CD4-positive, alpha-beta T cell treated with Interleukin-2 at 100 ng/mL for 4 hours (primary cell): Measurements from ENCODE around the gene ZBTB6.
A peak's percentile ranks its signal among the peaks of the same experiment; 100 is the strongest.

Source experiments
- DNase-seq: peaks from one replicate; pipeline ENCODE4 v3.0.0-alpha.2; 2020; ENCODE audit warnings: low spot score

Gene ZBTB6, protein sequence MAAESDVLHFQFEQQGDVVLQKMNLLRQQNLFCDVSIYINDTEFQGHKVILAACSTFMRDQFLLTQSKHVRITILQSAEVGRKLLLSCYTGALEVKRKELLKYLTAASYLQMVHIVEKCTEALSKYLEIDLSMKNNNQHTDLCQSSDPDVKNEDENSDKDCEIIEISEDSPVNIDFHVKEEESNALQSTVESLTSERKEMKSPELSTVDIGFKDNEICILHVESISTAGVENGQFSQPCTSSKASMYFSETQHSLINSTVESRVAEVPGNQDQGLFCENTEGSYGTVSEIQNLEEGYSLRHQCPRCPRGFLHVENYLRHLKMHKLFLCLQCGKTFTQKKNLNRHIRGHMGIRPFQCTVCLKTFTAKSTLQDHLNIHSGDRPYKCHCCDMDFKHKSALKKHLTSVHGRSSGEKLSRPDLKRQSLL

DNA sequence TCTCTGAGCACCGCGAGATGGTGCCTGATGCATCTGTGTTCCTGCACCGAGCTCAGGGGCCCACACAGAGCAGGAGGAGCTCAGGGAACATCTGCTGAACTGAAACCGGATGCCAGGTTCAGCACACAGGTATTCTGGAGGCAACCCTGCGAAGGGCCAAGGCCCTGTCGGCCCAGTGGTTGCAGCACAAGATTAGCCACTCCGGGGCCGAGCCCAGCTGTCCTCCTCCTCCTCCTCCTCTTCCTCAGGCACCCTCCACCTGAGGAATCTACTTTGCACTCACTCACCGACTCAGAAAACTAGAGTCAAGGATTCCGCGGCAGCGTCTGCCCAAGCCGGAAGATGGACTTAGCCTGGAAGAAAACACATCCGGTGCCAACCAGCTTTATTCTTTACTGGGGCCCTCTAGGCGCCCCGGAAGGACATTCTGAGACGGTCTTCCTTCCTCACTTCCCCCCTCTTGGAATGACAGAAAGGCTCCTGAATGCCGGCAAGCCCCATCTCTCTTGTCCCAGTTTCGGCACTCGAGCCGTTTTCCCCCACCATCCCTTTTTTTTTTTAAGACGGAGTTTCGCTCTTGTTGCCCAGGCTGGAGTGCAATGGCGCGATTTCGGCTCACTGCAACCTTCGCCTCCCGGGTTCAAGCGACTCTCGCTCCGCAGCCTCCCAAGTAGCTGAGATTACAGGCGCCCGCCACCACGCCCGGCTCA, at the start of gene ZBTB6:
TSS of gene ZBTB6 (minus strand) at position 360 of the 710 bp plus-strand sequence. CDS start 1,251 bp downstream, outside the sequence.
- DNase-seq, result peak; percentile 74

DNA sequence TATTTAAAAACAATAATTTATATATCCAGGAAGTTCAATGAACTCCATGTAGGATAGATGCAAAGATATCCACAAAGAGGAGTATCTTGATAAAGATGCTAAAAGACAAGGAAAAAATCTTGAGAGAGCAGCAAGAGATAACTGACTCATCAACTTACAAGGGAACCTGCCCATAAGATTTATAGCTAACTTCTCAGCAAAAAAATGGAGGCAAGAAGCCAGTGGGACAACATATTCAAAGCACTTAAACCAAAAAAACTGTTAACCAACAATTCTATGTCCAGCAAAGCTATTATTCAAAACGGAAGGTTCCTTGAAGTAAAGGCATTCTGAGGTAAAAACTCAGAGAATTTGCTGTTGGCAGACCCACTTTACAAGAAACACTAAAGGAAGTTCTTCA, 48.0 kb upstream of the ZBTB6 start:
- no peak for DNase-seq

DNA sequence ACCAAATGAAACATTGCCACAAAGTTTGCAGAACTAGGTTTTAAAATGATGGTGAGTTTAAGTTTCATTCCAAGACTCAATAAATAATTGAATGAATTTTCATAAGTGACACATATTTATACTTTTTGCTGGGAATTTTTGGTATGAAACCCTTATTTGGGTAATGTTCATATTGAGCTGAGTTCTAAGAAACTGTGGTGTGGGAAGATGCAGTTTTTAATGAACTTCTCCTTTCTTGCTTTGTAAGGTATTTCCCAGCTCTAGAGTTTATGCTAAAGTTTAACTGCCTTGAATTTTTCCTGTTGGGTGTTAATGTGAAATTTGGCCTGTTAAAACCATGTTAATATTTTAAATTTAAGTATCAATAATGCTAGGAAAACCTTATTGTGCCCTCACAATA, 42.8 kb upstream of the ZBTB6 start:
- no peak for DNase-seq

DNA sequence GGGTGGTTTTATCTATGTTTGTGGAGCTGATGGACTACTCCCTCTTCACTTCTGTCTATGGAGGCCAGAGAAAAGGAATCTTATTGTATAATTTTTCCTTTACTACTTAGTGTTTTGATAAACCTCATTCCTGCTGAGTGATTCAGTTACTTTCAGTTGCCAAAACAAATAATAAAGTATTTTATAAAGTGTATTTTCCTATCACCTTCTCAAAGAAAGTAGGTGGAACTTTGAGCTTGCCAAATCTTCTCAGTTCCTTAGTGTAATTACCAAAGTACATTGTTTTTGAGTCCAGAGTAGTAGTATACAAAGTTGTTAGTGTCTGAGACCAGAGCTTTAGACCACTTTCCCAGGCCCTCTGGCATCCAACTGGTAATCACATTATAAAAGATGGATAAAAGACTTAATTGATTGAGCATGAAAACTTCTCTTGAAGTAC, 41.1 kb upstream of the ZBTB6 start:
- DNase-seq, result no peak

DNA sequence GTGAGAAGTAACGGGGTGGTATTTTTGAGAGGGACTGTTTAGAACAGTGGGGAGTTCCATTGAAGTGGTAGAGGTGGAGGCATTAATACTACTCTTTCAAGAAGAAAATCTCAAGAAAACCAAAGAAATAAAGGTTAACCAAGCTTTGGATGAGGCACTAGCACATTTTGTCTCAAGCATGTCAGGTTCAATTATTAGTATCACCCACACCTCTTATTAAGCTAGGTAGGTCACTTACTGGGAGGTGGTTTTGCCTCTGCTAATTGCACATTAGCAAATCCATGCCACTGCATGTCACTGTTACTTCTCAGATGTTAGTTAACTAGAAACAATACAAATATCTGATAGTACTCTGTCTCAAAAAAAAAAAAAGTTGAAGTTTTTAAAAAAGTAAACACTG, 37.9 kb upstream of the ZBTB6 start:
- no peak for DNase-seq

DNA sequence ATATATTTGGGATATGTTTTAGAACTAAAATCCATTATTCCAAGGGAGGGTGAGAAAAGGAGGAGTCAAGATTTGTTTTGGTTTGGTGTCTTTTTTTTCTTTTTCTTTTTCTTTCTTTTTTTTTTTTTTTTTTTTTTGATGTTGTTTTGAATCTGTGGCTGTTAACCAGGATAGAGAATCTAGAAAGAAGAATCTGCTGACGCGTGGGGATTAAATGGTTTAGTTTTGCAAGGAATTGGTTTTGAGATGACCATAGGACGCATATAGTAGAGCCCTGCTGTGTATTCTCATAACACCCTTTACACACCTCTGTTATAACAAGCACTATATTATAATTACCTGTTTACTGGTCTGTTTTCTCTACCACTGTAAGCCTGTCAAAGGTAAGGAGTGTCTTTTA, 37.1 kb upstream of the ZBTB6 start:
- no peak for DNase-seq

DNA sequence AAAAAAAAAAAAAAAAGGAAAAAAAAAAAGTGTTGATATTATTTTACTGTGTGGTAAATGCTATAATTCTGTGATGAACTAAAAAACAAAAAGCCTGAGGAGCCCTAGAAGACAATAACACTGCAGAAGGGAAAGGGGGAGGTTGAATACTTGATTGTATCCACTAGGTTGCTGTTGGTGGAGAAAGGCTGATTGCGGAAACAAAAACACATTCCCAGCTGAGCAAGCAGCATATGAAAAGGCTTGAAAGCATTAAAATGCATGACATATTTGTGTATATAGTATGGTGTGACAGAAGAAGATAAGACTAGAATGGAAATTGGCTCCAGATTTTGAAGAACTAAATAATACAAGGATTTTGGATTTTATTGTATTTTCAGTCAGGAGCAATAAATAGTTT, 36.6 kb upstream of the ZBTB6 start:
- no peak for DNase-seq

DNA sequence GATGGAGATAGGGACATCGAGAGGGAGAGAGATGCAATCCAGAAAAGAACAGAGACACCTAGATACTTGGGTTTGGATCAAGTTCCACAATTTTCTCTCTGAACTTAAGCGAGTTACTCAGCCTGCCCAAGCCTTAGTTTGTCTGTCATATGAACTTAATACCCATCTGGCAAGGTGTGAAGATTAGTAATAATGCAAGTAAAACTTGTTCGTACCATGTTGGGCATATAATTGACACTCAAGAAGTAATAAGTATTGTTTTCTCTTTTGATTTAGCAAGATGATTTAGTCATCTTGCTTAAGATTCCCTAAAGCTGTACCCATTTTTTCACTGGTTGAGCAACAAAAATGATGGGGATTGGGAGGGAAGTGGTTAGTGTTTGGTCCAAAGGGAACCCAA, 35.2 kb upstream of the ZBTB6 start:
- DNase-seq, result no peak

DNA sequence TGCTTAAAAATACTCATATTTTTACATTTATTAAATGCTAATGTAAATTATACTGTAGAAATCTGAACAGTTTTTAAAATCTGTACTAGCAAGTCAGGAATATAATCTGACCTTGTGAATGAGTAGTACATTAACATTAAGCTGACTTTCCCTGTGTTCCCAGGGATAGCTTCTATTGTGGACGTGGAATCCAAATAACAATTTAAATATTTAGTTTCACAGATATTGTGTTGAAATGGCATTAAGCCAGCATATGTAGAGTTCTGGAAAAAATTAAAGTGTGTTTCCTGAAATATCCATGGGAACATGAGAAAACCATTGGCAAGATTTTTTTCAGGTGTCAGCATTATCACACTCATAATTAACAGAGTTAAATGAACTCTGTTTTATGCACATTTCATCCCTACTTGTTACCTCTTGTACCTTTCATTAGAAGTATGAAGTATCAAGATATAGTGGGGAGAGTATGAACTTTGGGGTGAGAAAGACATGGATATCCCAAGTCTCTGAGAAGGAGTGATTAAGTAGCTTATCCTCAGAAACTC, 33.4 kb upstream of the ZBTB6 start:
- DNase-seq, result no peak

DNA sequence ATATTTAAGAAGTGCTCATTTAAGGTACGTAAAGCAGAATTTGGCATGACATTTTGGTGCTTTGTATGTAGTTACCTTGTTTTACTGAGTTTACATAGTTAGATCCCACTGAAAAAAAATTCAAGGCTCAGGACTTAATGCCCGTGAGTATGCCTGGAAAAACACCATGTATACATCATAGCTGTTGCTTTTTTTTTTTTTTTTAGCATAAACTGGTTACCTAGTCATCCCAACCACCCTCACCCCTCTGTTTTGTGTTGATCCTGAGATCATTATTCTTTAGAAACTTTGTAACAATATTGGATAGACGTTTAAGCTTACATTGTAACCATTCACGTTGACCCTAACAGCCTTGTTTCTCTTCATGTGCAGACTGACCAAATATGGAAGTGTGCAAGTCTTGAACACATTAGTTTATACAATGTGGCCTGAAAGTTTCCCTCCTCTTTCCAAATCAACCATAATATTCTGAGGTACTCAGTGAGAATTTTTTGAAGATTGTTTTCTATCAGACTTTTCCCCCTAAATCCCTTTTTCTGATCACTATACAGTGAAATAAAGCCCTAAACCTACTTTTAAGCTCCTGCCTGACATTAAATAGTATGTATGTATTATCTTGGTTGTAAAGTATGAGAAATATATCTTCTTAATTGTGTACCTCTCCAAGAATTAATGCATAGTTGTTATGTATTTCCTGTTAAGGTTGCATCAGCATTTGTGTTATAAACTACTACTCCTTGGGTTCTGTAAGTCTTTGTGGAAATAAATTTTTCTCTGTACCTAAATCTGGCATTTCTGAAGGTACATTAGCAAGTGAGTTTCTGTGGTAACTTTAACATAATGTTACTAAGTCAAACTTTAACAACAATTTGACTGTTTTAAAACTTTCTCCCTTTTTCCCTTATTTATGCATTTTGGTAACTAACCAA, 32.1 kb upstream of the ZBTB6 start:
- DNase-seq, result no peak

DNA sequence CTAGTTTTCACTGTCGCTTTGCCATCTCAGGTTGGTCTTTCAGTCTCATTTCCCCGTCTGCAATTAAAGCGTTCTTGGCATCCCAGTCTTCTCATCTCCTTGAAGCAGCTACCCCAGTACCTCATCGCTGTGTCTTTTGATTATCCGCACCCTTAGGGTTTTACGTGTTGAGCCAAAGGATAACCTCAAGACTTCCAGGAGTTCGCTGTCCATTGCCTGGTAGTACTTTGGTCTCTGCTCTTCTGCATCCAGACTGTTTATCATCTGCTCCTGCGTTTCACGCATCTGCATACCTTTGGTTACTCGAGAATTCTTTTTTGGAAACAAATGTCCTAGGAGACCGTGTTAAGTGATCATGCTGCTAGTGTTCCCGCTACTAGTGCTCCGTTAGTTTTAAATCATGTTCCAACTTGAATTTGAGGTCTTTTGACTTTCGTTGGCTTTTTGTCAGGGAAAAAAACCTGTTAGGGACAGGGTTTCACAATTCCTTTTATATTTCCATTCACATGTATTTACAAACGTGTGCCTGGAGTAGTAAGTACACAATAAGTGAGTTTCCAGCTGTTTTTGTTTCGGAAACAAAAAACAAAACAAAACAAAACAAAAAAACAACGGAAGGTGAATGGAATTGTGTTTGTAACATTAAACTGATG, 28.6 kb upstream of the ZBTB6 start:
- DNase-seq, result no peak

DNA sequence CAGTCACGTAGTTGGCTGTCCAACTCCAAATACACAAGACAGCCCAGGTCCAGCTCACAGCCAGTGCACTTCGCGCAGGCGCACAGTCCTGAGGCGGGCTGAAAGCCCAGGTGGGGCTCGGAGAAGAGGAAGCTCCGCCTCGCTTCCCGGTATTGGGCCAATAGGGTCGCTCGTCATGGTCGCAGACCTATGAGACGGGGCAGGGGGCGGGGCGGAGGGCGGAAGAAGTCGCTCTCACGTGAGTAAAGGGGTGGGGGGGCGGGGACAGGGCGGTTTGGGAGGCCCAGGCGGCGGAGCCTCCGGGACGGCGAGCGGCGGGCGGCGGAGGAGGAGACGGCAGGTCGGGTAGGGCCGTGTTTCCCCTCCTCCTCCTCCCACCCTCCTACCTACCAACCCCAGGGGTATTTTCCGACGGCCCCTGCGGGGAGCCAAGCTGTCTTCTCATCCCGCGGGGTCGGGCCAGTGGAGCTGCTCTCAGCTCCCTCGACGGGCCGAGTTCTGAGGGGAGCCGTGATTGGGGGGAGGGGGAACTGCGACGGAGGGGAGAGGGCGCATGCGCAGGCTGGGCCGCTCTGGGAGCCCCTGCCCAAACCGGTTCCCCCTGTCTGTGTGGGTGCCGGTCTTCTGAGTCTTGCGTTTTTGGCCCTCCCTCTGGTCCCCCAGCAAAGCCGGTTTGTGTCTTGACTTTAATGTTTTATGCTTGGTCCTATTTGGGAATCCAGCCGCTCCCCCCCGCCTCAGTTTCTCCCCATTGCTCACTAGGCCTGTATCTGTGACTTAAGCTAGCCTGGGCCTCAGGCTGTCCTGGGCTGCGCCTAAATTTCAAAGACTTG, 27.8 kb upstream of the ZBTB6 start, which contains the start of gene RABGAP1:
TSS of gene RABGAP1 (plus strand) at position 272 of the 833 bp plus-strand sequence. CDS start 16,040 bp downstream, outside the sequence.
- DNase-seq, result peak; percentile 98

DNA sequence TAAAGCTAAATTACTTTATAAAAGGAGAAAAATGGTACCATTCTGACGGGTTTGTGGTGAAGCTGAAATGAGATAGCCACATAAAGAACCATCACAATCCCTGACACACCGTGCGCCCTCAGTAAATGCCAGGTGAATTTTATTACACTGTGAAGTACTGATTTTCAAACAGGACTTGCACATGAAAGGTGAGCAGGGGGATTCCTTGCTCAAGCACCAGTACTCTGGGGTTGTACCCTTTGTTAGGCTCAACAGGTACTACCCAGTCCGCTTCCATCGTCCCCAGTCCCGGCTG, 27.3 kb upstream of the ZBTB6 start:
- no peak for DNase-seq

DNA sequence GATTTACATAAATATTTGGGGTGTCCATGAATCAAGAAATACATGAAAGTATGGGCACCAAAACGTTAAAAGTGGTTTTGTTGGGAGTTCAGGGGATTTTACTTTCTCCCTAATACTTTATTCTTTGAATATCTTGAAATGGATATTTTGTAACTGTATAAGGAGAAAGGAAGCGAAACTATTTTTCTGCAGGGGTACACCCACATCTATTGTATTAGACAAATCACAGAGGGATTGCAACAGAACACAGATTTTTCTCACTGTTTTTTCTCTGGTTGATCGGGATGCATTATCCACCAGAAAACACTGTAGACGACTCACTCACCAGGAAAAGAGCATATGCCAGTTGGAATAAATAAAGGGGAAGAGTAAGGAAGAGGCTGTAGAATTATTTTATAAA, 26.5 kb upstream of the ZBTB6 start:
- DNase-seq, result no peak

DNA sequence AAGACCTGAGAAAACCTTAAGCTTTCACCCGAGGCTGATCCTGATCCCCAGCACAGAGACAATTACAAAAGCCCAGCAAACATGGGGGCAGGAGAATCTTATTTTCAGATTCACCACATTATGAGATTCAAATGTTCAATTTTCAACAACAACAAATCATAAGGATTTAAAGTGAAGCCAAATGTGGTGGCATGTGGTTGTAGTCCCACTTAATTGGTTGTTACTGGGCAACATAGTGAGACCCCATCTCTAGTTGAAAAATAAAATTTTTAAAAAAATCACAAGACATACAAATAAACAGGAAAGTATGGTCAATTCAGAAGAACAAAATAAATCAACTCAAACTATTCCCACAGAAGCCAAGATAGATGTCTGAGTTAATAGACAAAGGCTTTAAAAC, 23.8 kb upstream of the ZBTB6 start:
- DNase-seq, result no peak

DNA sequence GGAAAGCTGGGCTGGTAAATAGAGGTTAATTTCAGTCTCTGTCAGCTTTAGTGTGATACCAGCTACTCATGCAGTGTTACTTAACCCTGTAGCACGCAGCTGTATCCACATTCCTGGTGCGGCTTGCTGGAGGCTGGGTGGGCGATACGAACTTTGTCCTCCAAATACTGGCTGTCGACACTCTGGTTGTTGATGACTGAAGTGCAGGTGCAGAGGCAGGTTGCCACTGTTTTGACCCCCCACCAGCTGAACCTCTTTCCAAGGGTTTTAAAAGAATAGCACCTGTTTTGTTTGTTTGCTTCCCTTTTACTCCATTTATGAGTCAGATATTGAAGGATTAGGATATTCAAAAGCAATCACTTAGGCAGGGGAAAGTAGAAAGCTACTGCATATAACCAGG, 23.3 kb upstream of the ZBTB6 start:
- DNase-seq, result no peak

DNA sequence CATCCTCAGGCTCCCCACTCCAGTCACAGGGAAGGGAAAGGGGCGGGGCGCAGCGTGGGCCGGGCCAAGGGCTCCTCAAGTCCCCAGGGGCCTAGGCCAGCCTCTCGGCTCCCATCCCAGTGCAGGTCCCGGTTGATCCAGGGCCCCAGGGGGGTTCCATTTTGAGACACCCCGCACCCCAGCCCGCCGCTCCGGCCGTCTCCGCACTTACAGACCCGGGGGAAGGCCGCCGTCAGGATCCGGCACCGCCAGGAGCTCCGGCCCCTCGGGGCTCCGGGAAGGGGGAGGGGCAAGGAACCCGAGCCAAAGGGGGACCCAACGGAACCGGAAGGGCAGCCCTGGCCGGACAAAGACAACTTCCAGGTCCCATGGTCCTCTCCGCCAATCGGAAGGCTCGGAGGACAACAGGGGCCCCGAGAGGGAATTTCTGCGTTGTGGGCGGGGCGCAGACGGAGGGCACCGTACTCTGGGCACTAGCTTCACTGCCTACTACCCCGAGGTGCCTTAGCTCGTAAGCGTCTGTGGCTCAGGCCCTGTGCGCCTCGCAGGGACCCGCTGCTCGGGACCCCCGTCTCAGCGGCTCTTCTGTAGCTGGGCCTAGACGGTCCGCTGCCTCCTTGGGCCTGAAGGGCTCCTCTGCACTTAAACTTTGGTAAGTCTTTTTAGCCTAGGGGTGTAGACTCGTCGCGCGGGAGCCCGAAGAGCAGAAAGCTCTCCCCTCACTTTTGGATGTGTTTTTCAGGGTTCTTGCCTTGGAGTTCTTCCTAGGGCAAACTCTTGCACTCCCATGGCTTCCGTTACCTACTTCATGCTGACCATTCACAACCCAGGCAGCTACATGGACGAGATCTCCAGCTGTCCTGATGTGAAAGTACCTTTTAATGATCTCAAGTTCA, 18.4 kb upstream of the ZBTB6 start, which contains the start of gene ZBTB26:
TSS of gene ZBTB26 (minus strand) at position 287 of the 896 bp plus-strand sequence. CDS start 11,578 bp downstream, outside the sequence.
- peak; percentile 90 for DNase-seq

DNA sequence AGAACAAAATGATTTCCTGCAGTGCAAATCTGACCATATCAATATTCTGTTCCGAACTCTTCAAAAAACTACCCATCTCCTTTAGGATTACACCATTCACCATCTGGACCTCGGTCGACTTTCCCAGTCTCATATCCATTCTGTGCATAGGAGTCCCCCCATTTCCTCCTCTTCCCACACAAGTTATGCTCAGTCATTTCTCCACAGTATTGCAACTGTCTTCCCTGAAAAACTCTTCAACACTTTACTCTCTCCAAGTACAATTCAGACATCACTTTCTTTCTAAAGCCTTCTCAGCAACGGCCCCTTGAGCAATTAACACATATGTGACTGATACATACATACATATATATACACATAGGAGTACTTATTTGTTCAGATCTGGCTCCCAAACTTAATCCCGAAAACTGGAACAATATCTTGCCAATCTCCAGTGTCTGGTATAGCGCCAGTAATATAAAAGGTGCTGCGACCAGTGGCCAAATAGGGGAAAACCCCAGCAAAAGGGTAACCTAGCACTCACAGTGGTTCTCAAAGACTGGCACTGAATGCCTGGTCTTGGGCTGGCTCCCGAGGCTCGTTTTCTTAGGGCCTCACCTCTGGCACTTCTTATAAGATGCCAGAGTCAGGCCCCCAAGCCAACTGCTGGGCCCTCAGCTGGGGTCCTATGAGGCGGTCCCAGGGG, 17.6 kb upstream of the ZBTB6 start:
- DNase-seq, result no peak

DNA sequence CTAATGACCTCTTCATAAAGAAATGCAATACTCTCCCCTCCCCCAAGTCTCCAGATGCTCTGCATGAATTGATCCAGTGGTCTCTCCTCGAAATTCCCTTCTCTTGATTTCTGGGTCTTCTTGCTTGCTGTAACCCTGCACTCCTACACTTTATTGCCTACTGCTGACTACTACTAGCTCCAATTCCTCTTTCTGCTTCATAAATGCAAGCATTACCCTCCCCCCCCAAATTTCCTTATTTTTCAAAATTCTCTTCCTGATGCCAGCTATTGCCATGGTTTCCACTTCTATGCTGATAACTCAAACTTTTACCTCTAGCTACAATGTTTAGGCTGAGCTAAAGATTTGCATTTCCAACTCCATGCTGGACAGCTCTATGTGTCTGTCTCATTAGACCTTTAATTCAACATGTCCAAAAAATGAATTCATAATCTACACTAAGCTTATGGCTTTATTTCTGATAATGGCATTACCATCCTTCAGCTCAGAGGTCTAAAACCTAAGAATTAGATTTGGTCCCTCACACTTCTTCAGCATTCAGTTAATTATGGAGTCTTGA, 16.8 kb upstream of the ZBTB6 start:
- DNase-seq, result no peak
